GM12801 (cell line): ENCODE data around the gene HNF1A.

Experiments
- CTCF ChIP-seq: IDR thresholded peaks from one replicate; pipeline ENCODE4 v1.5.1; 2011; ENCODE audit warnings: control low read depth; ENCODE audit not compliant: insufficient read length; ENCODE audit errors: extremely low read depth

The HNF1A gene

GRCh38 chr12:120978296-120979219 lies at the start of gene HNF1A:
TSS of gene HNF1A (plus strand) at chr12:120978543. CDS start at chr12:120978769, 226 bp downstream.
- TF ChIP-seq CTCF, result no peak

GRCh38 chr12:120928864-120929652 lies 49.3 kb upstream of the HNF1A start:
- no peak for TF ChIP-seq CTCF

GRCh38 chr12:120930032-120930431 lies 48.3 kb upstream of the HNF1A start:
- TF ChIP-seq CTCF, result no peak

- no peak for TF ChIP-seq CTCF
Measured at GRCh38 chr12:120932058-120932457, 46.3 kb upstream of the HNF1A start.

- no peak for TF ChIP-seq CTCF
Measured at GRCh38 chr12:120932956-120933526, 45.3 kb upstream of the HNF1A start.

- no peak for TF ChIP-seq CTCF
Measured at GRCh38 chr12:120933786-120934185, 44.6 kb upstream of the HNF1A start.

GRCh38 chr12:120936197-120936596 lies 42.1 kb upstream of the HNF1A start:
- TF ChIP-seq CTCF, result no peak
